ENCODE measurements around the gene LAD1. TPM values are rescaled to one million over a fixed set of nuclear protein-coding genes. Genes with fewer than 3 reads are reported as not detected.

Gene LAD1
- total and polyA plus RNA-seq, 2 of the 13 experiments (the other 11 are each of a cell fraction or from before 2014, with no cell fraction given): 10.8 to 65.6 TPM

DNA sequence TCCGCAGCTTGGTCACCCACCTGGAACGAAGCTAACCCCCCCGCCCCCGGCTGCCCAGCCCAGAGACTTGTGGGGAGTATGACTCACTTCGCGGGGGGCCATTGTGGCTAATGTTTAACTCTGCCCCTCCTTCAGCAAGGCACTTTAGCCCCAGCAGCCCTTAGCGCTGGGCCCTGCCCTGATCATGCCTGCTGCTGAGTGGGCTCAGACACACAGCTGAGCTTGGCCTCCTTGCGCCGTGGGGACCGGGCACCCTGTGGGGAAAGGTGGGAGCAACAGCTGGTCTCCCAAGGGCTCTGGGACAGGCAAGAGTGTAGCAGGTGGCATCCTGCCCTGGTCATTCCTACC, 6.3 kb upstream of the LAD1 start (continued):
- TF ChIP-seq, protein P1, sequence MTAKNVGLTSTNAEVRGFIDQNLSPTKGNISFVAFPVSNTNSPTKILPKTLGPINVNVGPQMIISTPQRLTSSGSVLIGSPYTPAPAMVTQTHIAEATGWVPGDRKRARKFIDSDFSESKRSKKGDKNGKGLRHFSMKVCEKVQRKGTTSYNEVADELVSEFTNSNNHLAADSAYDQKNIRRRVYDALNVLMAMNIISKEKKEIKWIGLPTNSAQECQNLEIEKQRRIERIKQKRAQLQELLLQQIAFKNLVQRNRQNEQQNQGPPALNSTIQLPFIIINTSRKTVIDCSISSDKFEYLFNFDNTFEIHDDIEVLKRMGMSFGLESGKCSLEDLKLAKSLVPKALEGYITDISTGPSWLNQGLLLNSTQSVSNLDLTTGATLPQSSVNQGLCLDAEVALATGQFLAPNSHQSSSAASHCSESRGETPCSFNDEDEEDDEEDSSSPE (CRISPR knock-in tag; IDR thresholded peaks at IDR 0.05): 0 out of 2 replicates have a peak, but pooled peaks have one; percentile 25
- TF ChIP-seq TAF1 (CRISPR knock-in tag; IDR thresholded peaks at IDR 0.05) (peak; percentile 51; the same call in 1 of the 2 replicates), ZNF501 (CRISPR knock-in tag; IDR thresholded peaks at IDR 0.05) (peak; percentile 59; the same call in 1 of the 2 replicates), ZNF747 (CRISPR knock-in tag; IDR thresholded peaks at IDR 0.05; ENCODE audit: borderline replicate concordance) (no peak), EEA1 (CRISPR knock-in tag; IDR thresholded peaks at IDR 0.05; ENCODE audit: borderline replicate concordance) (no peak), ZSCAN22 (CRISPR knock-in tag; IDR thresholded peaks at IDR 0.05) (no peak), U2AF1 (optimal IDR thresholded peaks at IDR 0.05; ENCODE audit: low read depth, low read length) (no peak), ZNF232 (CRISPR knock-in tag; IDR thresholded peaks at IDR 0.05; ENCODE audit: borderline replicate concordance) (no peak), POLR2A (IDR thresholded peaks at IDR 0.05; ENCODE audit: insufficient read depth in 1 of 2, low read depth in 2 of 2, low read length in 2 of 2) (peak in 1 of 2 experiments; percentile 73; a peak in 2 of 4 replicates), SP140L (CRISPR knock-in tag; IDR thresholded peaks at IDR 0.05; ENCODE audit: borderline replicate concordance) (no peak), ZNF180 (CRISPR knock-in tag; IDR thresholded peaks at IDR 0.05; ENCODE audit: borderline replicate concordance, low read depth) (no peak), SAP130 (CRISPR knock-in tag; IDR thresholded peaks at IDR 0.05; ENCODE audit: low read depth) (peak; percentile 83), DPF2 (CRISPR knock-in tag; IDR thresholded peaks at IDR 0.05; ENCODE audit: borderline replicate concordance, low read depth) (peak; percentile 66; the same call in 1 of the 2 replicates), ZNF639 (CRISPR knock-in tag; conservative IDR thresholded peaks at IDR 0.05) (no peak), UBTF (CRISPR knock-in tag; IDR thresholded peaks at IDR 0.05) (peak; percentile 51; the same call in 1 of the 2 replicates), CHD2 (IDR thresholded peaks at IDR 0.05; ENCODE audit: low read depth, low read length) (no peak), CREM (IDR thresholded peaks at IDR 0.05) (peak; percentile 24; the same call in 1 of the 2 replicates), CREM (CRISPR knock-in tag; IDR thresholded peaks at IDR 0.05) (no peak), TCF7L2 (IDR thresholded peaks at IDR 0.05; ENCODE audit: low read depth, low read length) (no peak)
- TF ChIP-seq, protein P2, sequence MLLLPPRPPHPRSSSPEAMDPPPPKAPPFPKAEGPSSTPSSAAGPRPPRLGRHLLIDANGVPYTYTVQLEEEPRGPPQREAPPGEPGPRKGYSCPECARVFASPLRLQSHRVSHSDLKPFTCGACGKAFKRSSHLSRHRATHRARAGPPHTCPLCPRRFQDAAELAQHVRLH (CRISPR knock-in tag; IDR thresholded peaks at IDR 0.05; ENCODE audit: borderline replicate concordance, low read depth): peak; percentile 69; the same call in 1 of the 2 replicates
- TF ChIP-seq, protein P3, sequence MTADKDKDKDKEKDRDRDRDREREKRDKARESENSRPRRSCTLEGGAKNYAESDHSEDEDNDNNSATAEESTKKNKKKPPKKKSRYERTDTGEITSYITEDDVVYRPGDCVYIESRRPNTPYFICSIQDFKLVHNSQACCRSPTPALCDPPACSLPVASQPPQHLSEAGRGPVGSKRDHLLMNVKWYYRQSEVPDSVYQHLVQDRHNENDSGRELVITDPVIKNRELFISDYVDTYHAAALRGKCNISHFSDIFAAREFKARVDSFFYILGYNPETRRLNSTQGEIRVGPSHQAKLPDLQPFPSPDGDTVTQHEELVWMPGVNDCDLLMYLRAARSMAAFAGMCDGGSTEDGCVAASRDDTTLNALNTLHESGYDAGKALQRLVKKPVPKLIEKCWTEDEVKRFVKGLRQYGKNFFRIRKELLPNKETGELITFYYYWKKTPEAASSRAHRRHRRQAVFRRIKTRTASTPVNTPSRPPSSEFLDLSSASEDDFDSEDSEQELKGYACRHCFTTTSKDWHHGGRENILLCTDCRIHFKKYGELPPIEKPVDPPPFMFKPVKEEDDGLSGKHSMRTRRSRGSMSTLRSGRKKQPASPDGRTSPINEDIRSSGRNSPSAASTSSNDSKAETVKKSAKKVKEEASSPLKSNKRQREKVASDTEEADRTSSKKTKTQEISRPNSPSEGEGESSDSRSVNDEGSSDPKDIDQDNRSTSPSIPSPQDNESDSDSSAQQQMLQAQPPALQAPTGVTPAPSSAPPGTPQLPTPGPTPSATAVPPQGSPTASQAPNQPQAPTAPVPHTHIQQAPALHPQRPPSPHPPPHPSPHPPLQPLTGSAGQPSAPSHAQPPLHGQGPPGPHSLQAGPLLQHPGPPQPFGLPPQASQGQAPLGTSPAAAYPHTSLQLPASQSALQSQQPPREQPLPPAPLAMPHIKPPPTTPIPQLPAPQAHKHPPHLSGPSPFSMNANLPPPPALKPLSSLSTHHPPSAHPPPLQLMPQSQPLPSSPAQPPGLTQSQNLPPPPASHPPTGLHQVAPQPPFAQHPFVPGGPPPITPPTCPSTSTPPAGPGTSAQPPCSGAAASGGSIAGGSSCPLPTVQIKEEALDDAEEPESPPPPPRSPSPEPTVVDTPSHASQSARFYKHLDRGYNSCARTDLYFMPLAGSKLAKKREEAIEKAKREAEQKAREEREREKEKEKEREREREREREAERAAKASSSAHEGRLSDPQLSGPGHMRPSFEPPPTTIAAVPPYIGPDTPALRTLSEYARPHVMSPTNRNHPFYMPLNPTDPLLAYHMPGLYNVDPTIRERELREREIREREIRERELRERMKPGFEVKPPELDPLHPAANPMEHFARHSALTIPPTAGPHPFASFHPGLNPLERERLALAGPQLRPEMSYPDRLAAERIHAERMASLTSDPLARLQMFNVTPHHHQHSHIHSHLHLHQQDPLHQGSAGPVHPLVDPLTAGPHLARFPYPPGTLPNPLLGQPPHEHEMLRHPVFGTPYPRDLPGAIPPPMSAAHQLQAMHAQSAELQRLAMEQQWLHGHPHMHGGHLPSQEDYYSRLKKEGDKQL (CRISPR knock-in tag; IDR thresholded peaks at IDR 0.05; ENCODE audit: low read depth): no peak; the same call in 1 of the 2 replicates

Measured in HepG2 (cell line).